Glutamatergic neuron (in vitro differentiated cells): ENCODE results near the gene PARN. TPM values are rescaled to one million over a fixed set of nuclear protein-coding genes. Genes with fewer than 3 reads are reported as not detected.

Experiments
- DNase-seq: peaks from one replicate; pipeline ENCODE4 v3.0.0; 2022
- H3K27ac Mint-ChIP-seq: one replicate; pipeline ENCODE4 v1.8.0; 2020; ENCODE audit warnings: mild to moderate bottlenecking, mixed read lengths, inconsistent platforms; ENCODE audit not compliant: unreplicated experiment
- H3K27me3 Mint-ChIP-seq: one replicate; pipeline ENCODE4 v1.8.0; 2020; ENCODE audit warnings: mild to moderate bottlenecking, moderate library complexity, mixed read lengths, inconsistent platforms; ENCODE audit not compliant: unreplicated experiment
- H3K36me3 Mint-ChIP-seq: one replicate; pipeline ENCODE4 v1.8.0; 2020; ENCODE audit warnings: mild to moderate bottlenecking, mixed read lengths, inconsistent platforms; ENCODE audit not compliant: unreplicated experiment
- H3K4me1 Mint-ChIP-seq: one replicate; pipeline ENCODE4 v1.8.0; 2020; ENCODE audit warnings: mild to moderate bottlenecking, low read depth, mixed read lengths, inconsistent platforms; ENCODE audit not compliant: unreplicated experiment
- H3K4me3 Mint-ChIP-seq: one replicate; pipeline ENCODE4 v1.8.0; 2020; ENCODE audit warnings: mild to moderate bottlenecking, mixed read lengths, inconsistent platforms; ENCODE audit not compliant: unreplicated experiment
- H3K9me3 Mint-ChIP-seq: one replicate; pipeline ENCODE4 v1.8.0; 2020; ENCODE audit warnings: mild to moderate bottlenecking, moderate library complexity, mixed read lengths, inconsistent platforms; ENCODE audit not compliant: unreplicated experiment
- total RNA-seq: library from RNA; stranded (reverse); fragmentation: NEBNext Ultra II Directional; extraction: Animal tissue kit (Norgen Biotek cat#: 25700); gene quantifications from one replicate; pipeline ENCODE4 v1.2.1, GENCODE V29; 2021; ENCODE audit not compliant: unreplicated experiment
- TF ChIP-seq, protein P1 (sequence below): fragments of 200-600 bp; sonication (generic); IDR thresholded peaks from one replicate; pipeline ENCODE4 v1.5.0; 2021; ENCODE audit not compliant: partially characterized antibody, unreplicated experiment

The PARN gene
- total RNA-seq, 1 donor from 2014 or later = 26.2 TPM

DNA sequence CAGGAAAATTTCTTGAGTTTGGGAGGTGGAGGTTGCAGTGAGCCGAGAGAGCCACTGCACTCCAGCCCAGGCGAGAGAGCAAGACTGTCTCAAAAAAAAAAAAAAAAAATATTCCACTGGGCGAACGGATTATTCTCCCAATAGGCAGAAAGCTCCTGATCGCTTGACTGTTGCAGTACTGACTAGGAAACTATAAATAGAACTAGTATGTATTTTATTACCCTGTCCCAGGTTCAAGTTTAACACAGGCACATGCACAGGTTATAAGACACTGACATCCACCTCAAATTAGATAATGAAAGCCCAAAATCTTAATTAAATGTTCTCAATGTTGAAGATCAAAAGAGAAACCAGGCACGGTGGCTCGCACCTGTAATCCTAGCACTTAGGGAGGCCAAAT is 11.5 kb downstream of the PARN start:
- Mint-ChIP-seq H3K27me3 (peaks cover 6% of the 10 kb centered on the region), H3K9me3 (no peaks in the 10 kb centered on the region), H3K4me3 (no peak overlapping the region), H3K4me1 (no peaks in the 10 kb centered on the region), H3K27ac (no peak overlapping the region), H3K36me3 (no peaks in the 10 kb centered on the region)
- TF ChIP-seq, protein P1, sequence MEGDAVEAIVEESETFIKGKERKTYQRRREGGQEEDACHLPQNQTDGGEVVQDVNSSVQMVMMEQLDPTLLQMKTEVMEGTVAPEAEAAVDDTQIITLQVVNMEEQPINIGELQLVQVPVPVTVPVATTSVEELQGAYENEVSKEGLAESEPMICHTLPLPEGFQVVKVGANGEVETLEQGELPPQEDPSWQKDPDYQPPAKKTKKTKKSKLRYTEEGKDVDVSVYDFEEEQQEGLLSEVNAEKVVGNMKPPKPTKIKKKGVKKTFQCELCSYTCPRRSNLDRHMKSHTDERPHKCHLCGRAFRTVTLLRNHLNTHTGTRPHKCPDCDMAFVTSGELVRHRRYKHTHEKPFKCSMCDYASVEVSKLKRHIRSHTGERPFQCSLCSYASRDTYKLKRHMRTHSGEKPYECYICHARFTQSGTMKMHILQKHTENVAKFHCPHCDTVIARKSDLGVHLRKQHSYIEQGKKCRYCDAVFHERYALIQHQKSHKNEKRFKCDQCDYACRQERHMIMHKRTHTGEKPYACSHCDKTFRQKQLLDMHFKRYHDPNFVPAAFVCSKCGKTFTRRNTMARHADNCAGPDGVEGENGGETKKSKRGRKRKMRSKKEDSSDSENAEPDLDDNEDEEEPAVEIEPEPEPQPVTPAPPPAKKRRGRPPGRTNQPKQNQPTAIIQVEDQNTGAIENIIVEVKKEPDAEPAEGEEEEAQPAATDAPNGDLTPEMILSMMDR = no peak
- DNase-seq = no peak

DNA sequence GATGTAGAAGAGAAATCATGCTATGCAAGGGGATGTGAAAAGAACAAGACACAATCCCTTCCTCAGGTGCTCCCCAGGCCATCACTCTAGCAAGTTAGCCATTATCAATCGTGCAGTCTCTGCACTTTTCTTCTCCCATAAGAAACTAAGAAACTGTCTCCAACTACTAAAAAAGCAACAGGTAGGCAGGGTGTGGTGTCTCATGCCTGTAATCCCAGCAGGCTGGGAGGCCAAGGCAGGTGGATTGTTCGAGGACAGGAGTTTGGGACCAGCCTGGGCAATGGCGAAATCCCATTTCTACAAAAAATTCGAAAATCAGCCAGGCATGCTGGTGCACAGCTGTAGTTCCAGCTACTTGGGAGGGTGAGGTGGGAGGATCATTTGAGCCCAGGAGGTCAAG is 13.8 kb downstream of the PARN start:
- Mint-ChIP-seq H3K4me1 (no peaks in the 10 kb centered on the region), H3K36me3 (no peaks in the 10 kb centered on the region), H3K27ac (no peak overlapping the region), H3K9me3 (no peaks in the 10 kb centered on the region), H3K27me3 (peaks cover 2% of the 10 kb centered on the region), H3K4me3 (no peak overlapping the region)
- no peak for DNase-seq
- TF ChIP-seq, protein P1 = no peak

DNA sequence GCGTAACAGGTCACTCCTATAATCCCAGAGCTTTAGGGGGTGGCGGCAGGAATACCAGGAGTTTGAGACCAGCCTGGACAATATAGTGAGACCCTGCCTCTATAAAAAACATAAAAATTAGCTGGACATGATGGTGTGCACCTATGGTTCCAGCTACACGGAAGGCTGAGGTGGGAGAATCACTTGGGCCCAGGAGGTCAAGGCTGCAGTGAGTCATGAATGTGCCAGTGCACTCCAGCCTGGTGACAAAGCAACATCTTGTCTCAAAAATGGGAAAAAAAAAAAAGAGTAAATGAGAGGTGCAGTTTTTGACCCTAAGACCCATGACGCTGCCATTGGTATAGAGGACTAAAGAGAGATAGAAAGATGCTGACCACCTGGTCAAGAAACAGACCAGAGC is 16.1 kb downstream of the PARN start:
- DNase-seq = no peak
- Mint-ChIP-seq H3K27ac (no peak overlapping the region), H3K27me3 (peaks cover 2% of the 10 kb centered on the region), H3K4me3 (no peak overlapping the region), H3K9me3 (no peaks in the 10 kb centered on the region), H3K4me1 (no peaks in the 10 kb centered on the region), H3K36me3 (no peaks in the 10 kb centered on the region)
- TF ChIP-seq, protein P1 = no peak

DNA sequence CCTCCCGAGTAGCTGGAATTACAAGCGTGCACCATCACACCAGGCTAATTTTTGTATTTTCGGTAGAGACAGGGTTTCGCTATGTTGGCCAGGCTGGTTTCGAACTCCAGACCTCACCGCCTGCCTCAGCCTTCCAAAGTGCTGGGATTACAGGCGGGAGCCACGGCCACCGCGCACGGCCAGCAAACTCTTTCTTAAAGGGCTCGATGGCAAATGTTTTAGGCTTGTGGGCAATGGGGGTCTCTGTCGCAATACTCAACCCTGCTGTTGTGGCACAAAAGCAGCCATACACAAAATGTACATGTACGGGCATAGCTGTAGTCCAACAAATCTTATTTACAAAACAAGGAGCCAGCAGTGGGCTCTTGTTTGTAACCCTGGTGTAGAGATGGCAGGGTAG is 18.4 kb downstream of the PARN start:
- TF ChIP-seq, protein P1 = no peak
- peaks cover 2% of the 10 kb centered on the region for H3K27me3 Mint-ChIP-seq
- H3K9me3 Mint-ChIP-seq = no peaks in the 10 kb centered on the region
- no peak for DNase-seq
- H3K4me3 Mint-ChIP-seq = no peak overlapping the region
- no peaks in the 10 kb centered on the region for H3K36me3 Mint-ChIP-seq
- no peaks in the 10 kb centered on the region for H3K4me1 Mint-ChIP-seq
- no peak overlapping the region for H3K27ac Mint-ChIP-seq

DNA sequence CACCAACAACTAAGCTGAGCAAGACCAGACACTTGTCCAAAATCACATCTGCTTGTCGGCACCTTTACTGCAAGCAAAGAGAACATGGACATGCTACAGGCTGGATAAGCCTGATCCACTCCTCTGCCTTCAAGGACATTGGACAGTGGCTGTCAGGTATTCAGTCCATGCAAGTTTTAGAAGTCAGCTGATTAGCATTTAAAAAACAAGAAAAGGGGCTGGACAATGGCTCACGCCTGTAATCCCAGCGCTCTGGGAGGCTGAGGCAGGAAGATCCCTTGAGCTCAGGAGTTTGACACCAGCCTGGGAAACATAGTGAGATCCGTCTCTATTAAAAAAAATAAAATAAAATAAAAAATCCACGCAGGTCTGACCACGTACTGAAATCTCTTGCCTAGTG is 20.3 kb downstream of the PARN start:
- peaks cover 2% of the 10 kb centered on the region for H3K27me3 Mint-ChIP-seq
- H3K4me3 Mint-ChIP-seq = no peak overlapping the region
- H3K9me3 Mint-ChIP-seq = no peaks in the 10 kb centered on the region
- no peak overlapping the region for H3K27ac Mint-ChIP-seq
- TF ChIP-seq, protein P1 = no peak
- DNase-seq = no peak
- H3K4me1 Mint-ChIP-seq = no peaks in the 10 kb centered on the region
- H3K36me3 Mint-ChIP-seq = no peaks in the 10 kb centered on the region
